HUES48 (cell line): ENCODE data around the gene AUTS2.

Experiments
- H3K27ac ChIP-seq: one replicate; pipeline ENCODE4 v1.7.0; 2013; ENCODE audit warnings: low read depth, low read length, inconsistent platforms
- H3K27me3 ChIP-seq: 2 replicates; pipeline ENCODE4 v1.6.1; 2013; ENCODE audit warnings: mild to moderate bottlenecking, low read length; ENCODE audit not compliant: control insufficient read depth, insufficient read depth
- H3K36me3 ChIP-seq: 2 replicates; pipeline ENCODE4 v1.6.1; 2013; ENCODE audit warnings: low read length; ENCODE audit not compliant: control insufficient read depth, insufficient read depth
- H3K4me1 ChIP-seq: 2 replicates; pipeline ENCODE4 v1.6.1; 2013; ENCODE audit warnings: mild to moderate bottlenecking, low read length; ENCODE audit not compliant: control insufficient read depth, insufficient read depth
- H3K4me3 ChIP-seq: 2 replicates; pipeline ENCODE4 v1.5.1; 2013; ENCODE audit warnings: mild to moderate bottlenecking, low read depth, low read length
- H3K9ac ChIP-seq: 2 replicates; pipeline ENCODE4 v1.6.1; 2013; ENCODE audit warnings: mild to moderate bottlenecking, low read depth, low read length, moderate library complexity
- H3K9me3 ChIP-seq: 2 replicates; pipeline ENCODE4 v1.6.1; 2013; ENCODE audit warnings: low read length; ENCODE audit not compliant: control insufficient read depth, insufficient read depth

The AUTS2 gene

DNA sequence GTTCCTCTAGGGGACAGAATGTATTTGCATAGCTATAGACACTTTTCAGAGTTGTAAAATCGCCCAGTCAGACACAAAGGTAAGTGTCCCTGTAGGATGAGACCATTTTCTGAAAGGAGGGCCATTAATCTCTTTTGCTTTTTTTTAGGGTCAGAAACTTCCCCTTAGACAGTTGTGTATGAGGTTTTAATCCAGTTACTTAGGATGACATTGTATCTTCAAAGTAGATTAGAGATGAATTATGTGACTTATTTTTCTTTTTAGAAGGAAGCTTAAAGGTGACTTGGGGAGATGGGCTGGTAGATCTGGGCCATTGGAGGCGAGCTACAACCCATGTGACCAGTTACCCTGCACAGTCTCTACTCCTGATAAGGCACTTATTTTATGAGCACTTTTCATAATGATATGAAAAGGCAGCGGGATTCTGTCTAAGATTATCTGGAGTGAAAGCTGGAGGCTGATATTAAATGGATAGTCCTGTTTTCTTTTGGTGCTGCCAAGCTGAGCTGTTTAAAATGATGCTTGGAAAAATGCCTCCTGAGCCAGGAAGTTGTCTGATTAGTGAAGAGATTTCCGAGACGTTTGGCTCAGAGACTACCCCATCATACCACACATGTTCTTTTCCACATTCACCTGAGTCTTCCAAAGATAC is 264.3 kb downstream of the AUTS2 start:
- peaks cover 45% of the 10 kb centered on the region for H3K4me1 ChIP-seq
- H3K9me3 ChIP-seq: no peaks in the 10 kb centered on the region
- H3K9ac ChIP-seq: no peak overlapping the region
- H3K27ac ChIP-seq: no peak overlapping the region
- H3K27me3 ChIP-seq: no peaks in the 10 kb centered on the region
- no peaks in the 10 kb centered on the region for H3K36me3 ChIP-seq
- H3K4me3 ChIP-seq: no peak overlapping the region

DNA sequence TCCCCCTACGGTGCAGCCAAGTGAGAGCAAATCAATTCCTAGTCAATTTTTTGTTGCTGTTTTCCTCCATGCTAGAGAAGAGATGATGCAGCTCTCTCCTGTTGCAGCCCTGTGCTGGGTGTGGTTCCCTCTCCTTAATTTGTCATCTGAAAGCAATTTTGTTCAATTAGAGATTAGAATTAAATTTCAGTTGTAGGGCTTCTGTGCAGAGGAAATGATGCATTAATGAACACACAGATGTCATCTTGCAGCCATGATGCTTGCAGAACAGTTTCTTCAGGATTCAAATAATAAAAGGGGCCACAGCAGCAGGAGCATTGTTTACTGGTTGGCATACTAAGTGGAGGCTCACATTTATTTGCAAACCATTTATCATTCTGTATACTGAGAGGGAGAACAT is 266.0 kb downstream of the AUTS2 start:
- H3K9me3 ChIP-seq: no peaks in the 10 kb centered on the region
- H3K36me3 ChIP-seq: no peaks in the 10 kb centered on the region
- H3K4me3 ChIP-seq: no peak overlapping the region
- H3K27me3 ChIP-seq: no peaks in the 10 kb centered on the region
- no peak overlapping the region for H3K9ac ChIP-seq
- H3K27ac ChIP-seq: no peak overlapping the region
- peaks cover 28% of the 10 kb centered on the region; the same call in 1 of the 2 replicates for H3K4me1 ChIP-seq

DNA sequence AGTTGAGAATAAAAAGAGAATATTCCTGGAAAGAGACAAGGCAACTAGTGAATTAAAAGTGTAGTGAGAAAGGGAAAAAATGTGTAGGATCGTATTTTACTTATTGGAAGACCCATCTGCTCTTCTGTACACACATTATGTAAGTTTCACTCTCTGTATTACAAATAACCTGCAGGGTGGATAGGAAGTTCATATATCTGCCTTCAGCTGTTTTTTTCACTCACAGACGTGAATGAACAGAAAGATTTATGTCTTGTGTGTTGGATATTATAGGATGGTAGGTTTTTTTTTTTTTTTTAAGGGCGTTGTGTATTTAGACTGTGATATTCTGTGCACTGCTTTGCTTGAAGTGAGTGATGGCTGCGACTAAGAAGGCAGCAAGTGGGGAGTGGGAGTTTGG is 266.5 kb downstream of the AUTS2 start:
- H3K4me1 ChIP-seq: peaks cover 26% of the 10 kb centered on the region; the same call in 1 of the 2 replicates
- no peaks in the 10 kb centered on the region for H3K36me3 ChIP-seq
- H3K4me3 ChIP-seq: no peak overlapping the region
- no peaks in the 10 kb centered on the region for H3K9me3 ChIP-seq
- no peaks in the 10 kb centered on the region for H3K27me3 ChIP-seq
- H3K27ac ChIP-seq: no peak overlapping the region
- no peak overlapping the region for H3K9ac ChIP-seq

DNA sequence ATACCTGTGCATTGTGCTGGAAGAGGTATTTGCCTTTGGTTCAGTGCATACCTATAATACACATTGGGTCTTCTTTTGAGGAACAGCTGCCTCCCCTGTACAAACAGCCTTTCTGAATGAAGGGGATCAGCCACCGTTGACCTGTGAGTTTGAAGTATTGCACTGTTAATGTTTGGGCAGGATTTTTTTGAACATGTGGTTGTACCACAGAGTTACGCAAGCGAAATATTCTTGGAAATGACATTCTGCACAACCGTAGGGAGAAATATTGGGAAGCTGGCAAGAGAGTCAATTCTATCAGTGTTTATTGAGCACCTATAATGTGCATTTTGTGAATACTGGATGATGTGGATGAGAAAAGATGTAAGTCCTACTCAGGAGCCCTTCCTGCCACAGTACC is 270.6 kb downstream of the AUTS2 start:
- no peak overlapping the region for H3K4me3 ChIP-seq
- H3K4me1 ChIP-seq: no peaks in the 10 kb centered on the region
- no peaks in the 10 kb centered on the region for H3K9me3 ChIP-seq
- no peaks in the 10 kb centered on the region for H3K36me3 ChIP-seq
- no peak overlapping the region for H3K9ac ChIP-seq
- no peak overlapping the region for H3K27ac ChIP-seq
- H3K27me3 ChIP-seq: no peaks in the 10 kb centered on the region

DNA sequence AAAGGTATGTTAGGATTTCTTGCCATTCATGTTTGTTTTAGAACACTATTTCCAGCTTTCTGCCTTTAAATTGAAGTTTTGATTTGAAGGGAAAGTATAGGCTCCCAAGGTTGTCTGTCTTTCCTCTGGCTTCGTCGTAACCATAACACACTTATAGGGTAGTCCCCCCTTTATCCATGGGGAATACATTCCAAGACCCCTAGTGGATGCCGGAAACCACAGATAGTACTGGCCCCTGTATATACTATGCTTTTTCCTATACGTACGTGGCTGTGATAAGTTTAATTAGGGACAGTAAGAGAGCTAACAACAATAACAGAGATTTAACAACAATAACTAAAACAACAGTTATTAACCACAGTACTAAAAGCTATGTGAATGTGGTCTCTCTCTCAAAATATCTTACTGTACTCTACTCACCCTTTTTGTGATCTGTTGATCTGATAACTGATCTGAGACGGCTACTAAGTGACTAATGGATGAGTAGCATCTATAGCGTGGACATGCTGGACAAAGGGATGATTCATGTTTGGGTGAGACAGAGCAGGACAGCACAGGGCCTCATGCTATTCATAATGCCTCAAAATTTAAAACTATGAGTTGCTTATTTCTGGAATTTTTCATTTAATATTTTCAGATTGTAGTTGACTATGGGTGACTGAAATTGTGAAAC is 273.1 kb downstream of the AUTS2 start:
- H3K9ac ChIP-seq: no peak overlapping the region
- H3K9me3 ChIP-seq: no peaks in the 10 kb centered on the region
- H3K27me3 ChIP-seq: no peaks in the 10 kb centered on the region
- no peak overlapping the region for H3K4me3 ChIP-seq
- H3K36me3 ChIP-seq: no peaks in the 10 kb centered on the region
- H3K27ac ChIP-seq: no peak overlapping the region
- H3K4me1 ChIP-seq: no peaks in the 10 kb centered on the region

DNA sequence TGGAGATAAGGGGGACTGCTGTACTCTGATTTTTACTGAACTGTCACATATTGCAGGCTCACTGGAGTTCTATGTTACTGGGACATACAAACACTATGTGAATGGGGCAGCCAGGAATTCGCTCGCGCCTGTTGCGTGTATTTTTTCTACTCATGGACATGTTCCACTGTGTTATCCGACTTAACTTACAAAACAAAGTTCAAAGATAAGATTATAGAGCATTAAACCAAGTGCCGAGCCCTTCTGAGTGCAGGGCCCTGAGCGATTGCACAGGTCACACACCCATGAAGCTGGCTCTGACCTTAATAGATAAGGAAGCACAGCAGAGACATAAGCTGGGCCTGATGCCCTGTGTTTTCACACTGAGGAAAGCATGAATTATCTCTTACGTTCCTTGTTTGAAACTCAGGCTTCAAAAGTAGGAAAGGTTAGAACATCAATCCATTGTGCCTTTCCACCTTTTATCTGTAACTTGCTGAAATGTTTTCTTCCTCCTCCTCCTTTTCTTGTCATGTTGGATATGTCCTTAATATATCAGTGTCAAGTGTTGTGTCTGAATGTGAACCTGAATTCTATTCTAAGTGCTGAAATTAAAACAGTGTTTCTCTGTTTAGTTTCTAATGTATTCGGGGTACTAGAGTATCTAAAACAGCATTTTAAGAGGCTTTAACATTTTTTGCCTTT is 273.8 kb downstream of the AUTS2 start:
- H3K36me3 ChIP-seq: no peaks in the 10 kb centered on the region
- no peak overlapping the region for H3K27ac ChIP-seq
- H3K4me1 ChIP-seq: no peaks in the 10 kb centered on the region
- H3K27me3 ChIP-seq: no peaks in the 10 kb centered on the region
- no peak overlapping the region for H3K4me3 ChIP-seq
- no peaks in the 10 kb centered on the region for H3K9me3 ChIP-seq
- no peak overlapping the region for H3K9ac ChIP-seq

DNA sequence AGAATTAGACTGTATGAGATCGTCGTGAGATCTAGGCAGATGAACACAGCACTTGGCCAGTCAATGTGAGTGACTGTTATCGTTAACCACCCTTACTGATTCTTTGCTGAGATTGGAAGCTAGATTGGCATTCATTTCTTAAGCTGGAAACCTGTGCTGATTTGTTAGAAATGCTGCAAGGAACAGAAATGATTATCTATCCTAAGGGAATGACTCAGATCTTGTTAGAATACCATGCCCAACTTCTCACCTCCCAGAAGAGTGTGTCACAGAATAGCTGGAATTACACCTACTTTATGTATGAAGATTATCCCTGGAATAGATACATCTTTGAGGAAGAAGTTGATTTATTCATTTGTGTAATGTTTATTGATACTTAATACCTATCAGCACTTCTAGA is 275.2 kb downstream of the AUTS2 start:
- Histone ChIP-seq H3K4me1 (0 out of 2 replicates have a peak, but pooled peaks cover 4% of the 10 kb centered on the region), H3K9me3 (no peaks in the 10 kb centered on the region), H3K36me3 (no peaks in the 10 kb centered on the region), H3K4me3 (no peak overlapping the region), H3K9ac (no peak overlapping the region), H3K27ac (no peak overlapping the region), H3K27me3 (no peaks in the 10 kb centered on the region)

DNA sequence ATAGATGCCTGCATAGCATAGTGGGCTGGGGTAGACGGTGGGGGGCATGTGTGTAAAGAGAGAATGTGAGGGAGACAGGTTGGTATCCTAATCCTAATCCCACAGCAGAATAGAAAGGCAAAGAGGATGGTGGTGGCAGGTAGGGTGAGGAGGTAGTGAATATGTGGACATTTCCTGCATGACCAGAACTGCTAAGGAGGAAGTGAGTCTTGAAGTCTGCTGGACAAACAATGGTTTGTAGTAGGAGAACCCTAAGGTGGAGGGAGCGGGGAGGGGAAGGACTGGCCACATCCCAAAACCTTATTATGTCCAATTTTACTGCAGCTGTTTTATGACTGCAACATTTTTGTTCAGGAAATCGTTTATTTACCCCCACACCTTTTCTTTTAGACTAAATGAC is 279.7 kb downstream of the AUTS2 start:
- H3K4me3 ChIP-seq: no peak overlapping the region
- H3K36me3 ChIP-seq: no peaks in the 10 kb centered on the region
- no peak overlapping the region for H3K27ac ChIP-seq
- no peak overlapping the region for H3K9ac ChIP-seq
- H3K27me3 ChIP-seq: no peaks in the 10 kb centered on the region
- H3K4me1 ChIP-seq: 0 out of 2 replicates have a peak, but pooled peaks cover 4% of the 10 kb centered on the region
- H3K9me3 ChIP-seq: no peaks in the 10 kb centered on the region

DNA sequence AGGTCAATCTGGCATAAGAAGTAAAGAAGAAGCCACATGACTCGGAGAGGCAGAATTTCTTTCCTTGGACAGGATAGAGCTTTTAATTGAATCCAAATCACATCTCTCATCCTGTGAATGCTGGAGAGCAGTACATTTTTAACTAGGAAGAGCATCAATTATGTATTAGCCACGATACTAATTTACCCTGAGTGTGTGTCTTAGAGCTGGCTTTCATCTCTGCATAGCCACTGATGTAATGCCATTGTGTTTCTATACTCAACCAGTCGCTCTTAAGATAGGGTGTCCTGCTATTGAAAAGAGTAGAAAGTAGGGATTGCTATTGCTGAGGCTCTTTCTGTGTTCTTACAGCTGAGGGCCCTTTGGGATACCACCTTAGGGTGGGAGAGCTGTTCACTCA is 280.3 kb downstream of the AUTS2 start:
- no peaks in the 10 kb centered on the region for H3K9me3 ChIP-seq
- H3K9ac ChIP-seq: no peak overlapping the region
- no peaks in the 10 kb centered on the region for H3K27me3 ChIP-seq
- H3K4me3 ChIP-seq: no peak overlapping the region
- H3K4me1 ChIP-seq: 0 out of 2 replicates have a peak, but pooled peaks cover 4% of the 10 kb centered on the region
- no peaks in the 10 kb centered on the region for H3K36me3 ChIP-seq
- no peak overlapping the region for H3K27ac ChIP-seq

DNA sequence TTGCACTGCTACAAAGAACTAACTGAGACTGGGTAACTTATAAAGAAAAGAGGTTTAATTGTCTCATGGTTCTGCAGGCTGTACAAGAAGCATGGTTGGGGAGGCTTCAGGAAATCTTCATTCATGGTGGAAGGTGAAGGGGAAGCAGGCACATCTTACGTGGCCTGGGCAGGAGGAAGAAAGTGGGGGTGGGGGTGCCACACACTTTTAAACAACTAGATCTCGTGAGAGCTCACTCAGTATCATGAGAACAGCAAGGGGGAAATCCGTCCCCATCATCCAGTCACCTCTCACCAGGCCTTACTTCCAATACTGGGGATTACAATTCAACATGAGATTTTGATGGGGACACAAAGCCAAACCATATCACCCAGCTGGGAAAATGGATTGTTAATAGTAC is 281.7 kb downstream of the AUTS2 start:
- Histone ChIP-seq H3K36me3 (no peaks in the 10 kb centered on the region), H3K4me3 (no peak overlapping the region), H3K4me1 (0 out of 2 replicates have a peak, but pooled peaks cover 4% of the 10 kb centered on the region), H3K9me3 (no peaks in the 10 kb centered on the region), H3K27me3 (no peaks in the 10 kb centered on the region), H3K9ac (no peak overlapping the region), H3K27ac (no peak overlapping the region)

DNA sequence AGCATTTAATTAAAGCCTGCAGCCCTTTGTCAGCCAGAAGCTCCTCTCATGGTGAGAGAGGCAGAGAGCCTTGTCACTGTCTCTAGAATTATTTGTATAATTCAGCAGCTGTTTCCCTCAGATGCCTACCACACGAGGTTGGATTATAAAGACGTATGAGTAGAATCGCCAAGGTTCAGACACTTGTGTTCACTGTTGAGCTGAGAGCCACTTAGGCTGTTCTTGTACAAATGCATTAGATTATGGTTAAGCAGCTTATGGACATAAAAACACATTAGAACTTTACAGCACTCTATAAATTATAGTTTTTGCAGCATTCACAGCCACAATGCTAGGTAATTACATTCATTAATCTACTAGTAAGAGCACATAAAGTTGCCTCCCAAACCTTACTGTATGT is 282.6 kb downstream of the AUTS2 start:
- Histone ChIP-seq H3K9me3 (no peaks in the 10 kb centered on the region), H3K4me1 (0 out of 2 replicates have a peak, but pooled peaks cover 4% of the 10 kb centered on the region), H3K27ac (no peak overlapping the region), H3K27me3 (no peaks in the 10 kb centered on the region), H3K36me3 (no peaks in the 10 kb centered on the region), H3K4me3 (no peak overlapping the region), H3K9ac (no peak overlapping the region)
